ENCODE measurements around the gene EGFLAM. TPM values are rescaled to one million over a fixed set of nuclear protein-coding genes. Genes with fewer than 3 reads are reported as not detected.

The EGFLAM gene
- total and polyA plus RNA-seq, 11 donors: 4.7 to 19.4 (median 8.0) TPM

- Histone ChIP-seq H3K27me3 (peaks cover 0 to 75% (median 0%) of the 10 kb centered on the region in 9 donors), H3K9me3 (no peaks in the 10 kb centered on the region), H3K4me3 (no peak overlapping the region), H3K27ac (peak overlapping the region in 1 of 12 donors; percentile 4), H3K4me1 (peaks cover 0 to 37% (median 6%) of the 10 kb centered on the region in 12 donors), H3K36me3 (no peaks in the 10 kb centered on the region)
- TF ChIP-seq, protein P1, sequence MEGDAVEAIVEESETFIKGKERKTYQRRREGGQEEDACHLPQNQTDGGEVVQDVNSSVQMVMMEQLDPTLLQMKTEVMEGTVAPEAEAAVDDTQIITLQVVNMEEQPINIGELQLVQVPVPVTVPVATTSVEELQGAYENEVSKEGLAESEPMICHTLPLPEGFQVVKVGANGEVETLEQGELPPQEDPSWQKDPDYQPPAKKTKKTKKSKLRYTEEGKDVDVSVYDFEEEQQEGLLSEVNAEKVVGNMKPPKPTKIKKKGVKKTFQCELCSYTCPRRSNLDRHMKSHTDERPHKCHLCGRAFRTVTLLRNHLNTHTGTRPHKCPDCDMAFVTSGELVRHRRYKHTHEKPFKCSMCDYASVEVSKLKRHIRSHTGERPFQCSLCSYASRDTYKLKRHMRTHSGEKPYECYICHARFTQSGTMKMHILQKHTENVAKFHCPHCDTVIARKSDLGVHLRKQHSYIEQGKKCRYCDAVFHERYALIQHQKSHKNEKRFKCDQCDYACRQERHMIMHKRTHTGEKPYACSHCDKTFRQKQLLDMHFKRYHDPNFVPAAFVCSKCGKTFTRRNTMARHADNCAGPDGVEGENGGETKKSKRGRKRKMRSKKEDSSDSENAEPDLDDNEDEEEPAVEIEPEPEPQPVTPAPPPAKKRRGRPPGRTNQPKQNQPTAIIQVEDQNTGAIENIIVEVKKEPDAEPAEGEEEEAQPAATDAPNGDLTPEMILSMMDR (IDR thresholded peaks at IDR 0.05): no peak
- no peak for TF ChIP-seq POLR2A (IDR thresholded peaks at IDR 0.05)
- ATAC-seq (no peak), DNase-seq (no peak)
- intact Hi-C loops (cut with DNase I): loop anchor here in 6 of 10 donors (10.0 kb wide), 4 partner anchors 66 to 626 kb away; partner anchors contain the start of genes LIFR (in 2 of the 6) and RICTOR (in 1 of the 6)
- WGBS, 4 donors: 83 to 88% (median 85%) methylated on average over 9 of the region's 9 CpGs
These were observed 190.4 kb downstream of the EGFLAM start for GRCh38 chr5:38448568-38449350.

DNA sequence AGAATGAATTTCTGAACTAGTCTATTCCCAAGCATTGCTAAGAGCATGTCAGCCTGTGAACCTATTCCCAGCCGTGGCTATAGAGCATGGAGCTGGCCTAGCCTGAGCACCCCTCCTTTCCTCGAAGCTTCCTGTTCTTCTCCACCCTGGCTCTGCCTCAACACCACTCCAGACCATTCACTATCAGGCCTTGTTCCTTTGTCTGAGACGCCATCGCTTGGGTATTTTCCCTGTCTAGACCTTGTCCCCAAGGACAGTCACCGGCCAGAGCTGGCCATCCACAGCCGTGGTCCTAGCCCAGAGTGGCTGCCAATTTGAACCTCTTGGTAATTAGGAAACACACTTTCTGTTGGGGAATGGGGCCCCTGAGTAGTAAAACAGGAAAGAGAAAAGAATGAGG lies 192.3 kb downstream of the EGFLAM start:
- H3K9me3 ChIP-seq: no peaks in the 10 kb centered on the region
- peaks cover 0 to 37% (median 6%) of the 10 kb centered on the region in 12 donors for H3K4me1 ChIP-seq
- H3K36me3 ChIP-seq: peaks cover 0 to 4% (median 0%) of the 10 kb centered on the region in 9 donors
- DNase-seq (no peak), ATAC-seq (peak; percentile 21 to 71 (median 40))
- H3K4me3 ChIP-seq: no peak overlapping the region
- intact Hi-C loops (cut with DNase I): no loop called here
- peak overlapping the region in 2 of 12 donors; percentile 13 to 20 for H3K27ac ChIP-seq
- 65 to 80% (median 72%) methylated on average over 6 of the region's 6 CpGs for WGBS, 4 donors
- peaks cover 0 to 77% (median 0%) of the 10 kb centered on the region in 9 donors for H3K27me3 ChIP-seq
- TF ChIP-seq POLR2A (IDR thresholded peaks at IDR 0.05): no peak
- TF ChIP-seq, protein P1 (IDR thresholded peaks at IDR 0.05): no peak

GRCh38 chr5:38451074-38451725 lies 192.8 kb downstream of the EGFLAM start:
- 69 to 80% (median 72%) methylated on average over 9 of the region's 9 CpGs for WGBS, 4 donors
- intact Hi-C loops (cut with DNase I): no loop called here
- Histone ChIP-seq H3K4me3 (no peak overlapping the region), H3K9me3 (no peaks in the 10 kb centered on the region), H3K36me3 (peaks cover 0 to 4% (median 0%) of the 10 kb centered on the region in 9 donors), H3K27me3 (peaks cover 0 to 74% (median 0%) of the 10 kb centered on the region in 9 donors), H3K27ac (peak overlapping the region in 2 of 12 donors; percentile 13 to 20), H3K4me1 (peaks cover 0 to 37% (median 6%) of the 10 kb centered on the region in 12 donors)
- no peak for TF ChIP-seq POLR2A (IDR thresholded peaks at IDR 0.05)
- ATAC-seq (peak; percentile 15 to 70 (median 39)), DNase-seq (no peak)

GRCh38 chr5:38452201-38452600 lies 193.8 kb downstream of the EGFLAM start:
- DNase-seq (no peak), ATAC-seq (no peak)
- H3K36me3 ChIP-seq: peaks cover 0 to 4% (median 0%) of the 10 kb centered on the region in 9 donors
- no peak overlapping the region for H3K27ac ChIP-seq
- H3K4me3 ChIP-seq: no peak overlapping the region
- no peak for TF ChIP-seq POLR2A (IDR thresholded peaks at IDR 0.05)
- TF ChIP-seq, protein P1 (IDR thresholded peaks at IDR 0.05): no peak
- WGBS, 4 donors: 93 to 100% (median 96%) methylated on average over 4 of the region's 4 CpGs
- peaks cover 0 to 75% (median 0%) of the 10 kb centered on the region in 9 donors for H3K27me3 ChIP-seq
- peaks cover 0 to 37% (median 6%) of the 10 kb centered on the region in 12 donors for H3K4me1 ChIP-seq
- no peaks in the 10 kb centered on the region for H3K9me3 ChIP-seq
- intact Hi-C loops (cut with DNase I): no loop called here

Measured in heart left ventricle (tissue), 16 donors.